Testis (tissue), 5 donors: ENCODE measurements around the gene ABHD13. TPM values are rescaled to one million over a fixed set of nuclear protein-coding genes. Genes with fewer than 3 reads are reported as not detected.

ENCODE experiments used
- DNase-seq: peaks from one replicate; pipeline ENCODE4 v3.0.0-alpha.2; 2019
- H3K27ac ChIP-seq, 2 donors: fragments of 200-600 bp; sonication (generic); one replicate each; pipeline ENCODE4 v1.5.1; 2019
- H3K27me3 ChIP-seq: fragments of 200-600 bp; sonication (generic); one replicate; pipeline ENCODE4 v1.5.1; 2019
- H3K36me3 ChIP-seq: fragments of 200-600 bp; sonication (generic); one replicate; pipeline ENCODE4 v1.5.1; 2017; ENCODE audit warnings: low read depth; ENCODE audit errors: missing control alignments
- H3K4me1 ChIP-seq: fragments of 200-600 bp; sonication (generic); one replicate; pipeline ENCODE4 v1.5.1; 2019
- H3K4me3 ChIP-seq, 2 donors: fragments of 200-600 bp; sonication (generic); one replicate each; pipeline ENCODE4 v1.5.1; 2017 to 2019
- H3K9me3 ChIP-seq: fragments of 200-600 bp; sonication (generic); one replicate; pipeline ENCODE4 v1.5.1; 2017
- POLR2A ChIP-seq: fragments of 450-650 bp; IDR thresholded peaks from one replicate; pipeline ENCODE4 v1.6.1; 2017; ENCODE audit warnings: antibody characterized with exemption, mild to moderate bottlenecking, moderate library complexity
- WGBS, 2 donors: methylation state at CpG; one replicate each; pipeline ENCODE4 v1.1.5; 2018; 5-methylcytosine and 5-hydroxymethylcytosine counted together
- intact Hi-C: fragments of 100-400 bp; cut with DNase I; formaldehyde crosslinking; loops from one replicate; pipeline ENCODE4 v1.15.1; 2023; ENCODE audit warnings: low total_unique reads
- long read RNA-seq, 2 donors: transcript quantifications; one replicate each; lab custom pipeline, GENCODE V29; 2026
- polyA plus RNA-seq: library from polyadenylated mRNA; stranded (reverse); fragments of 350-450 nt; fragmentation: Illumina TruSeq; extraction: RNeasy Lipid Tissue Mini Kit (QIAGEN cat#74804); gene quantifications from one replicate; pipeline ENCODE4 v1.2.3, GENCODE V29; 2014; ENCODE audit warnings: low read depth, low replicate concordance; ENCODE audit not compliant: insufficient read depth
- total RNA-seq, 2 donors: library from RNA; depleted of rRNA; stranded (reverse); fragments of >200 nt; gene quantifications; one replicate each; pipeline ENCODE4 v1.2.3, GENCODE V29; 2016
- TF ChIP-seq, protein P1 (sequence below), 3 experiments: fragments of 450-650 bp in 2 of 3; fragments of 200-600 bp in 1 of 3; sonication (generic) in 1 of 3; IDR thresholded peaks; one replicate each; pipeline ENCODE4 v1.5.1; 2016 to 2019; ENCODE audit warnings: antibody characterized with exemption in 3 of 3, mild to moderate bottlenecking in 2 of 3, moderate library complexity in 1 of 3

Gene ABHD13
- 1 to 10 TPM; 6.5 to 7.4 TPM for total RNA-seq
- 7.3 TPM for polyA plus RNA-seq
- long read RNA-seq, donor 1, full-length matches to known transcripts, result 11 of 11 reads
- long read RNA-seq, donor 1, partial matches to known transcripts, result 0 of 11 reads
- long read RNA-seq, donor 1, other reads (novel, unspliced or antisense), result 0 of 11 reads
- long read RNA-seq, donor 2, full-length matches to known transcripts, result 7 of 7 reads
- long read RNA-seq, donor 2, partial matches to known transcripts, result 0 of 7 reads
- long read RNA-seq, donor 2, other reads (novel, unspliced or antisense), result 0 of 7 reads

DNA sequence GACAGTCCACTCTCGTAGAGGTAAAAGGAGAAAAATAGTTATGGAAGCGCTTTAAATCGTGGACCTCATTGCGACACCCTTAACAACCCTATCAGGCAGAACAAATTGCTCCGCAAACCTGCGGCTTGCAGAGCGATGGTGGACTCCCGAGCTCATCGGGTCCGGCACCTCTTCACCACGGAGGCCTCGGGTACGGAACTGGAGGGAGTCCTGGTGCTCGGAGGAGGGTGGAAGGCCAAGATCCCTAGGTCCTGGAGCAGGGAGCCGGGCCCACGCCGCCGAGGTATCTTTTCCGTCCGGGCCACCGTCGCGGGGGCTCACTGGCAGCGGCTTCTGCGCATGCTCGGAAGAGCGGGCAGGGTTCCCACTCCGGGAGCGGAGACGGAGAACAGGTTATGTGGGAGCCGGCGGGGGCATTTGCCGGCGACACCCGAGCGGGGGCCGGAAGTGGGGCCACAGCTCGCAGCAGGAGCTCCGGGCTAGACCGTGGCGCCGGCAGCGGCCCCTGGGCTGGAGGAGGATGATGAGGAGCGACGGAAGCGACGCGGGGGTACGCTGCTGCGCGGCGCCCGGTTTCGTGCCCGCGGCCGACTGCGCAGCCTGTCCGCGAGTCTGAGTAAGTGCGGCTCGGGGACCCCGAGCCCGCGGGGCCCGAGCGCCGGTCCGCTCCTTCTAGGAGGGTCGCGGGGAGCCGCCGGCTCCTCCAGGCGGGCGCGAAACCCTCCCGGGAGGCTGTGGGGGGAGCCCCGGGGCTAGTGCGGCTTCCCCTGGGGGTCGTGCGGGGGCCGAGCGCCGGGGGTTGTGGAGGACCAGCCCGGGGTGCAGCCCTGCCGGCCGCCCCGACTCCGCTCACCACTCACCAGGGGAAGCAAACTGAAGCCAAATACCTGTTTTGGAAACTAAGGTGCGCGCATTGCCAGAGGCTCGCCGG, at the start of gene ABHD13:
Gene ABHD13, plus strand, starts transcription at position 349 of the 931 bp plus-strand sequence. CDS start 10,827 bp downstream, outside the sequence.
- H3K36me3 ChIP-seq, result no peaks in the 10 kb centered on the region
- WGBS, 2 donors, result 0 to 1% methylated on average over 17 to 63 of the region's 93 CpGs
- H3K4me1 ChIP-seq, result peaks cover 21% of the 10 kb centered on the region
- H3K9me3 ChIP-seq, result no peaks in the 10 kb centered on the region
- peak within 1 kb of the TSS; percentile 89 to 100 for H3K4me3 ChIP-seq
- intact Hi-C loops, result no loop called here
- TF ChIP-seq, protein P1, sequence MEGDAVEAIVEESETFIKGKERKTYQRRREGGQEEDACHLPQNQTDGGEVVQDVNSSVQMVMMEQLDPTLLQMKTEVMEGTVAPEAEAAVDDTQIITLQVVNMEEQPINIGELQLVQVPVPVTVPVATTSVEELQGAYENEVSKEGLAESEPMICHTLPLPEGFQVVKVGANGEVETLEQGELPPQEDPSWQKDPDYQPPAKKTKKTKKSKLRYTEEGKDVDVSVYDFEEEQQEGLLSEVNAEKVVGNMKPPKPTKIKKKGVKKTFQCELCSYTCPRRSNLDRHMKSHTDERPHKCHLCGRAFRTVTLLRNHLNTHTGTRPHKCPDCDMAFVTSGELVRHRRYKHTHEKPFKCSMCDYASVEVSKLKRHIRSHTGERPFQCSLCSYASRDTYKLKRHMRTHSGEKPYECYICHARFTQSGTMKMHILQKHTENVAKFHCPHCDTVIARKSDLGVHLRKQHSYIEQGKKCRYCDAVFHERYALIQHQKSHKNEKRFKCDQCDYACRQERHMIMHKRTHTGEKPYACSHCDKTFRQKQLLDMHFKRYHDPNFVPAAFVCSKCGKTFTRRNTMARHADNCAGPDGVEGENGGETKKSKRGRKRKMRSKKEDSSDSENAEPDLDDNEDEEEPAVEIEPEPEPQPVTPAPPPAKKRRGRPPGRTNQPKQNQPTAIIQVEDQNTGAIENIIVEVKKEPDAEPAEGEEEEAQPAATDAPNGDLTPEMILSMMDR (IDR thresholded peaks at IDR 0.05), result no peak
- TF ChIP-seq POLR2A, result no peak
- peak within 1 kb of the TSS; percentile 85 to 87 for H3K27ac ChIP-seq
- H3K27me3 ChIP-seq, result no peaks in the 10 kb centered on the region
- DNase-seq, result peak; percentile 92

DNA sequence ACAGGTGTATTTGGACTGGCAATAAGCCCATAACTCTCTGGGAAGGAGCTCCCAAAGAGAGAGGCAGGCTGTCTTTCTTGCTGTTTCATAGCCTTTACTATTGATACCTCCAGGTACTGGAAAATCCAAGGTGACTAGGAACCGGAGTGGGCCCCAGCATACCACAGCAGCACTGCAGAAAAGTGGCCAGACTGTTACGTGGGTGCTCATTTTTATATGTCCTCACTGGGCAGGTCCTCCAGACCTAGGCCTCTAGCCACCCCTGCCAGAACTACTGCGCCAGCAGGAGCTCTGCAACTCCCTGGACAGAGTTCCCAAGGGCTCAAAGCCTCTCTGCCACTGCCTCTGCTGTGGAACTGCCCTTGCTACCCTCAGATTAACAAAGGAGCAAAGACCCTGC, 49.3 kb upstream of the ABHD13 start:
- intact Hi-C loops, result no loop called here
- TF ChIP-seq, protein P1 (IDR thresholded peaks at IDR 0.05), result no peak
- TF ChIP-seq POLR2A, result no peak
- no peak for DNase-seq
- Histone ChIP-seq H3K4me3 (no peak overlapping the region), H3K4me1 (no peaks in the 10 kb centered on the region), H3K27ac (no peak overlapping the region), H3K36me3 (no peaks in the 10 kb centered on the region), H3K9me3 (no peaks in the 10 kb centered on the region), H3K27me3 (no peaks in the 10 kb centered on the region)
- WGBS, 2 donors, result 91 to 95% methylated on average over 3 of the region's 3 CpGs

DNA sequence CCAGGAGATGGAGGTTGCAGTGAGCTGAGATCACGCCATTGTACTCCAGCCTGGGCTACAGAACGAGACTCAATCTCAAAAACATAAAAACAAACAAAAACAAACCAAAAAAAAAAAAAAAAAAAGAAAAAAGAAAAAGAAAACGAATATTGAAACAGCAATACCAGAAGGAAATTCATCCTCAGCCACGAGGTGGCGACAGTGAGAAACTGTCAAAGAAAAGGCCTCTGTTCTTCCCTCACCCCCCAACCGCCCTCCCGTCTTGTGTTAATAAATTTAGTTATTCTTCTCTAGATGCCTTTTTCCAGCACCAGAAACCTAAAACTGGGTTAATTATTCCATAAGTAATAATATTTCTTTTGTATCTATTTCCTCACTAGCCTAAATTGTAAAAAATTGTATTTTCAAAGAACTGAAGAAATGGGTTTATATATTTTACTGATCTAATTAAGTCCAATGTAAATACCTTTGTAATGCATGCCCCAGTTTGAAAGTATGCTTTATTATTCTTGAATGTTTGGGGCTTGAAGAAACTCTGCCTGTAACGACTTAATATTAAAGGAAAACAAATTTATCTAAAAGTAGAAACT, 41.4 kb upstream of the ABHD13 start:
- no peaks in the 10 kb centered on the region for H3K4me1 ChIP-seq
- H3K4me3 ChIP-seq, result no peak overlapping the region
- no peaks in the 10 kb centered on the region for H3K27me3 ChIP-seq
- intact Hi-C loops, result no loop called here
- TF ChIP-seq, protein P1 (IDR thresholded peaks at IDR 0.05), result peak in 2 of 3 experiments; percentile 17 to 50
- TF ChIP-seq POLR2A, result no peak
- peak; percentile 82 for DNase-seq
- 31 to 36% methylated on average over 8 of the region's 8 CpGs for WGBS, 2 donors
- H3K9me3 ChIP-seq, result no peaks in the 10 kb centered on the region
- H3K27ac ChIP-seq, result no peak overlapping the region
- H3K36me3 ChIP-seq, result no peaks in the 10 kb centered on the region

DNA sequence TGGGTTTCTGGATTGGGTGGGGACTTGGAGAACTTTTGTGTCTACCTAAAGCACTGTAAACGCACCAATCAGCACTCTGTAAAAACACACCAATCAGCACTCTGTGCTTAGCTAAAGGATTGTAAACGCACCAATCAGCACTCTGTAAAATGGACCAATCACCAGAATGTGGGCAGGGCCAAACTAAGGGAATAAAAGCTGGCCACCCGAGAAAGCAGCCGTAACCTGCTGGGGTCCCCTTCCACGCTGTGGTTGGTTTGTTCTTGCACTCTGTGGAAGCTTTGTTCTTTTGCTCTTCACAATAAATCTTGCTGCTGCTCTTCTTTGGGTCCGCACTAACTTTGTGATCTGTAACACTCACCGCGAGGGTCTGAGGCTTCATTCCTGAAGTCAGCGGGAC, 40.1 kb upstream of the ABHD13 start:
- TF ChIP-seq, protein P1 (IDR thresholded peaks at IDR 0.05), result no peak
- no peak for TF ChIP-seq POLR2A
- DNase-seq, result no peak
- 82 to 88% methylated on average over 9 of the region's 9 CpGs for WGBS, 2 donors
- Histone ChIP-seq H3K4me3 (no peak overlapping the region), H3K36me3 (no peaks in the 10 kb centered on the region), H3K4me1 (no peaks in the 10 kb centered on the region), H3K27me3 (no peaks in the 10 kb centered on the region), H3K9me3 (no peaks in the 10 kb centered on the region), H3K27ac (no peak overlapping the region)
- intact Hi-C loops, result no loop called here
